Kidney glomerular epithelial cell (primary cell): ENCODE data around the gene MKKS.

Source experiments
- DNase-seq: peaks from one replicate; lab custom pipeline; 2025; lab: John Stamatoyannopoulos, UW

Gene MKKS

DNA sequence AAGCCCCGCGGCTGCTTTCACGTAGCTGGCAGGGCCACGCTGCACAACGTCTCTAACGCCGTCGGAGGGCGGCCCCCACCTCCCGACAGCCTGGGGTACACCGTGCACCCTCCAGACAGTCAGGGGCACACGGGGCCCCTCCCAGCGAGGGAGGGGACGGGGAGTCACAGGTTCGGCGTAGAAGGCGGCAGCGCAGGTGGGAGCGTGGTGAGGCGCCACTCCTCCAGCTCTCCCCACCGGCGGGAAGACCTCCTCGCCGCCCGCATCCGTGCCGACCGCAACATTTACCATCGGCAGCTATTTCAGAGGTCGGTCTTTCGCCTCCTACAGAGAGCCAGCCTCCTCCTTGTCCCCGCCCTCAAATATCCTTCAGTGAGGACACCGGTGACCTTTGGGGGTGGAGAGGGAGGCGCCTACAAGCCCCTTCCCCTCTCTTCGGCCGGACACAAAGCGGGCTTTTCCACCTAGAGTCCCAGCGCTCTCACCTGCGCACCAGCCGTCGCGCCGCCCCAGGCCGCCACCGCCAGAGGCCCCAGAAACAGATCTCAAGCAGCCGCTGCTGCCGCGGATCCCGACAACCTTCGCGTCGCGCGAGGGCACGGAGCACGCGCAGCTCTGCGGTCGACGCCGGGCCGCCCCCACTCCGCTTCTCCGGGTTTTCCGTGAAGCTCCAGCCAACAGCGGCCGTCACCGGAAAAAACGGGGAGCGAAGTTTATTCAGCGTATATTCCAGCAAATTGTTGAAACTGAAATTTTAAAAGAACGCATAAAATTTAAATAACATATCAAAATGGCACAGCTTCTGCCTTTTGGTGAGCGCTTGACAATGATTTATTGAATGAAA is at the start of gene MKKS:
Gene MKKS (minus strand): TSS at position 600 of the 844 bp plus-strand sequence. CDS start 20,708 bp downstream, outside the sequence.
- peak; percentile 96 for DNase-seq

GRCh38 chr20:10483691-10484090 is 49.7 kb upstream of the MKKS start:
- DNase-seq, result no peak

GRCh38 chr20:10481676-10482075 is 47.7 kb upstream of the MKKS start:
- no peak for DNase-seq

GRCh38 chr20:10478930-10479329 is 44.9 kb upstream of the MKKS start:
- no peak for DNase-seq

- DNase-seq, result no peak
Observed at GRCh38 chr20:10478205-10478604, 44.2 kb upstream of the MKKS start.

DNA sequence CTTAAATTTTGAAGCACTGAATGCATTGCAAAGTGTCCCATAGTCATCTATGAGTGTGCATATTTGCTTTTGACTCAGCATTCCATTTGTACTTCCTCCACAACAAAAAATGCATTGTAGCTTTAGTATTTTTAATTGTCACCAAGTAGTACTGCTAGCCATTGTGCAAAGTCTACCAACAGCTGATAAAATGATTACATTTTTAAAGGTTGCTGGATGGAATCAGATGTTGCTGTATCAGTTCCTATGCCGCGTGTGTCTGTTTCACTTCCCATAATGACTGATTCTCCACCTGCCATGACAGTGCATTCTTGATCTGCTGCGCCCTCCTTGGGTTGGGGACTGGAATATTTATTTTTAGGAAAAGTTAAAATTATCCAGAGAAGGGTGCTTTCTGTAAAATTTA is 42.3 kb upstream of the MKKS start:
- DNase-seq, result no peak

DNA sequence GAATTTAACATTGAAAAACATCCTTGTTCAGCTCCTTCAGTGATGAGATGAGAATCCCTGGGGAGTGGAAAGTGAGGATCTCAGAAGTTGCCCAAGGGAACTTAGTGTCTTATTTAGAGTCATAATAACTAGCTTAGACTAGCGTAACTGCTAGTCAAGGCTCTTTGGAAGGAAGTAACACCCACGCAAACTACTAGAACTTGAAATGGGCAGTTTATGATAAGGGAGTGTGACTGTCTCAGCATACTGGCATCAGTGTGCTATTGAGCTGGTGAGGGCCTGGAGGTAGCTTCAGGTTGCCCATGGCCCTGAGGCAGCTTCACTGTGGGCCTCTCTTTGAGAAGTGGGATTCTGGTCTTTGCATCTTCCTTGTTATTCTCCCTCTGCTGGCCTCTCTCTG is 41.2 kb upstream of the MKKS start:
- no peak for DNase-seq

GRCh38 chr20:10474606-10475184 is 40.7 kb upstream of the MKKS start:
- DNase-seq, result no peak

GRCh38 chr20:10472871-10473270 is 38.8 kb upstream of the MKKS start:
- DNase-seq, result no peak

- DNase-seq, result no peak
Observed at GRCh38 chr20:10470276-10470675, 36.3 kb upstream of the MKKS start.

GRCh38 chr20:10469599-10469998 is 35.6 kb upstream of the MKKS start:
- DNase-seq, result peak; percentile 55

DNA sequence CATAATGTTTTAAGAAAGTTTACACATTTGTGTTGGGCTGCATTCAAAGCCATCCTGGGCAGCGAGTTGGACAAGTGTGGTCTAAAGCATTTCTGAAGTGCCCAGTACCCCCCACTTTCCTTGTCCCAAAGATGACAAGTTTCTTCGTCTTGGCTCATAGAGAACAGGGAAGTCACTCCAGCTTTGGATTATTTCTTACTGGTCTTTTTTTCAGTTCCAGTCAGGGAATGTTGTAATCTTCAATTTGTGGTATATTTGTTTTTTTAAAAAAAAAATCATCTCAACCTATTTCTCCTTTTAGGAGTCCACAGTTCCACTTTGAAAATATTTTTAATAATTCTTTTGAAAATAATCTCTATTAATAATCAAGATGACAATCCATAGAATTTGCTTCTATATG is 35.0 kb upstream of the MKKS start:
- no peak for DNase-seq

- DNase-seq, result no peak
Observed at GRCh38 chr20:10468340-10468845, 34.4 kb upstream of the MKKS start.

GRCh38 chr20:10467681-10468339 is 33.8 kb upstream of the MKKS start:
- DNase-seq, result no peak

GRCh38 chr20:10466855-10467254 is 32.8 kb upstream of the MKKS start:
- DNase-seq, result no peak

GRCh38 chr20:10466325-10466724 is 32.3 kb upstream of the MKKS start:
- DNase-seq, result no peak

GRCh38 chr20:10465135-10465534 is 31.1 kb upstream of the MKKS start:
- DNase-seq, result no peak

GRCh38 chr20:10463622-10464021 is 29.6 kb upstream of the MKKS start:
- no peak for DNase-seq

- DNase-seq, result no peak
Observed at GRCh38 chr20:10462516-10462915, 28.5 kb upstream of the MKKS start.

DNA sequence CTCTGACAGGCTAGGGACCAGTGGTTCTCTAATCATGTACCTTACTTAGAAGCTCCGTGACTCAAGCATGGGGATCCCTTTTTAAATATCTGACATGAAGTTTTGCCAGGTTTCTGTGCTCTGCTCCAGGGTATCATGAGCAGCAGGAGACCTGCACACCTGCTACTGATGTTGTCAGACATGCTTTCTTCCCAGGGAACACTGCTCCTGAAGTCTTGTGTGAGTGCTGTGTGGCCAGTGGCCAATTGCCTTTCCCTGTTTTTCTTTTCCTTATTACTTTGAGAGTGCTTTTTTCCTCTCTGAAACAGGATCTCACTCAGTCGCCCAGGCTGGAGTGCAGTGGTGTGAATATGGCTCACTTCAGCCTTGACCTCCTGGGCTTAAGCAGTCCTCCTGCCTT is 27.5 kb upstream of the MKKS start:
- no peak for DNase-seq

- no peak for DNase-seq
Observed at GRCh38 chr20:10454151-10454750, 20.2 kb upstream of the MKKS start.

DNA sequence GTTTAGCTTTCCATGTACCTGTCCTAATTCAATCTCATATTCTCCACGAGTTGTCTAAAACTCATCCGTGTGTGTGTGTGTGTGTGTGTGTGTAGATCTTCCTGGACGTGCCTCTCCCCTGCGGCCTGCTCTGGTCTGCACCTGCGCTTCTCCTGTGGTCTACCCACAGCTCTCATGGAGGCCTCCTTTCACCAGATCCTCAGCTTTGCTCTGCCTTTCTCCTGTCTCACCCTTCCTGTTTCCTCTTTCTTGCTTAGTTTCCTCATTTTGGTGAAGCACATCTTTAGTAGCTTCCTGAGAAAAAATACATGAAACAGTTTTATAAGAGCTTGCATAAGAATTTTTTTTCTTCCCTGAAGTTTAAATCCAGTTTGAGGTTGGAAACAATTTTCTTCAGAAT is 19.2 kb upstream of the MKKS start:
- no peak for DNase-seq

DNA sequence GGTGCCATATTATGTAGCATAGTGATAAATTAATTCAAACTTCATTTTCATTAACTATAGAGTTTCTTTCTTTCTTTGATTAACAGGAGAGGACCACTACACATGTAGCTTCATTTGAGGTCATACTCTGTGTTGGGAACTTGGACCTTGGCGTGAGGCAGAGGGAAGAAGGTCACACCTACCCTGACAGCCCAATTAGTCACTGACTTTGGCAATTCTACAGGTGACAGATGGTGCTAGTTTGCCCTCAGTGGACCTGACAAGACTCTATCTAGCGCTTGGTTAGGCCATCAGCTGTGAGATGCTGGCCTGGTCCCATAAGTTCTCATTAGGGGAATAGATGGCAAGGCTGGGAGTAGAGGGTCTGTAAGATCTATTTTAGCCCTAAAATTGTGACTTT is 15.2 kb upstream of the MKKS start:
- DNase-seq, result no peak
